ENCODE measurements around the gene CD69. TPM values are rescaled to one million over a fixed set of nuclear protein-coding genes. Genes with fewer than 3 reads are reported as not detected.

The CD69 gene
- total RNA-seq, 1 donor from 2014 or later: 3.7 TPM

DNA sequence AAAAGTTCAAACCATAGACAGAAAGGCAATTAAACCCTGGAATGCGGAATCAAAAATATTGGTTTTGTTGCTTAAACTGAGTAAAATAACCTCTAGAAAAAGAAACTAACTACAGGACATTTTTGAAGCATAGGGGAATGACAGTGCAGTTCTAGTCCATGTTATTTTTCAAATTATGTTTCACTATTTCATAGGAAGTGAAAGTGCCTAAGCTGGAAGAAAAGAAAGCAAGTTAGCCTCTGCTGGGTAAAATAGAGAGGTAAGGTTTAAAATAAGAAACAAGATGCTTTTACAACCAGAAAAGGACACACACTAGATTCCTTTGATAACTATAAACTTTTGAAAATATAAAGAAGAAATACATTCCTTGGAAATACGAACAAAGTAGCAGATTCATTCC lies 28.9 kb downstream of the CD69 start:
- Histone ChIP-seq H3K36me3 (ENCODE audit: control insufficient read depth, insufficient read depth, low read length) (no peaks in the 10 kb centered on the region), H3K4me3 (ENCODE audit: low read depth, low read length) (no peak overlapping the region), H3K27me3 (ENCODE audit: control insufficient read depth, insufficient read depth, low read length) (no peaks in the 10 kb centered on the region)
- DNase-seq (ENCODE audit: low read depth): no peak
- TF ChIP-seq, protein P1, sequence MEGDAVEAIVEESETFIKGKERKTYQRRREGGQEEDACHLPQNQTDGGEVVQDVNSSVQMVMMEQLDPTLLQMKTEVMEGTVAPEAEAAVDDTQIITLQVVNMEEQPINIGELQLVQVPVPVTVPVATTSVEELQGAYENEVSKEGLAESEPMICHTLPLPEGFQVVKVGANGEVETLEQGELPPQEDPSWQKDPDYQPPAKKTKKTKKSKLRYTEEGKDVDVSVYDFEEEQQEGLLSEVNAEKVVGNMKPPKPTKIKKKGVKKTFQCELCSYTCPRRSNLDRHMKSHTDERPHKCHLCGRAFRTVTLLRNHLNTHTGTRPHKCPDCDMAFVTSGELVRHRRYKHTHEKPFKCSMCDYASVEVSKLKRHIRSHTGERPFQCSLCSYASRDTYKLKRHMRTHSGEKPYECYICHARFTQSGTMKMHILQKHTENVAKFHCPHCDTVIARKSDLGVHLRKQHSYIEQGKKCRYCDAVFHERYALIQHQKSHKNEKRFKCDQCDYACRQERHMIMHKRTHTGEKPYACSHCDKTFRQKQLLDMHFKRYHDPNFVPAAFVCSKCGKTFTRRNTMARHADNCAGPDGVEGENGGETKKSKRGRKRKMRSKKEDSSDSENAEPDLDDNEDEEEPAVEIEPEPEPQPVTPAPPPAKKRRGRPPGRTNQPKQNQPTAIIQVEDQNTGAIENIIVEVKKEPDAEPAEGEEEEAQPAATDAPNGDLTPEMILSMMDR (IDR thresholded peaks at IDR 0.05; ENCODE audit: insufficient read depth, low read length, poor library complexity, severe bottlenecking): no peak

DNA sequence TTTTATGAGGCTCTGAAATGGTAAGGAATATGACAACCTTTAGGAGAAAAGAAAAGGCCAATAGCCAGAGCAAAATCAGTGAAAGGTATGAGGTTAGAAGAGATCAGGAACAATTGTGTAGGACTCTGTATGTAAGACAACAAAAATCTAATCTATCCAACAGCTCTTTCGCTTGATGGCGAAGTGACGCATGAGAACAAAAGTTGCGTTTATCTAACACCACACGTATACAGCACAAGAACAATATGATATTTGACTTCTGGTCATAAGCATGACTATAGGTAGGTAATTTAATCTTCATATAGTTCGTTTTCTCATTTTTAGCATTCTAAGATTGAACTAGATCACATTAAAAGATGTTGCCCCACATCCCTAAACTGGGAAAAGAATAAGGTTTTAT lies 29.3 kb downstream of the CD69 start:
- no peaks in the 10 kb centered on the region for H3K36me3 ChIP-seq (ENCODE audit: control insufficient read depth, insufficient read depth, low read length)
- no peak for DNase-seq (ENCODE audit: low read depth)
- TF ChIP-seq, protein P1 (IDR thresholded peaks at IDR 0.05; ENCODE audit: insufficient read depth, low read length, poor library complexity, severe bottlenecking): no peak
- H3K4me3 ChIP-seq (ENCODE audit: low read depth, low read length): no peak overlapping the region
- no peaks in the 10 kb centered on the region for H3K27me3 ChIP-seq (ENCODE audit: control insufficient read depth, insufficient read depth, low read length)

DNA sequence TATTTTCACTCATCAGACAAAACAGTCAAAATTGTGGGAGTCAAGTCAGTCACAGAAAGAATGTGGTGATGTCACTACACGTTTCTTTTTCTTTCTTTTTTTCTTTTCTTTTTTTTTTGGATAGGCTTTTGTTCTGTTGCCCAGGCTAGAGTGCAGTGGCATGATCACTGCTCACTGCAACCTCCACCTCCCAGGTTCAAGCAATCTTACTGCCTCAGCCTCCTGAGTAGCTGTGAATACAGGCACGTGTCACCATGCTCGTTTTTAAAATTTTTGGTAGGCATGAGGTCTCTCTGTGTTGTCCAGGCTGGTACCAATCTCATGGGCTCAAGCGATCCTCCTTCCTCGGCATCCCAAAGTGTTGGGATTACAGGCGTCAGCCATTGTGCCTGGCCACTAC lies 30.1 kb downstream of the CD69 start:
- Histone ChIP-seq H3K4me3 (ENCODE audit: low read depth, low read length) (no peak overlapping the region), H3K36me3 (ENCODE audit: control insufficient read depth, insufficient read depth, low read length) (no peaks in the 10 kb centered on the region), H3K27me3 (ENCODE audit: control insufficient read depth, insufficient read depth, low read length) (no peaks in the 10 kb centered on the region)
- TF ChIP-seq, protein P1 (IDR thresholded peaks at IDR 0.05; ENCODE audit: insufficient read depth, low read length, poor library complexity, severe bottlenecking): no peak
- no peak for DNase-seq (ENCODE audit: low read depth)

DNA sequence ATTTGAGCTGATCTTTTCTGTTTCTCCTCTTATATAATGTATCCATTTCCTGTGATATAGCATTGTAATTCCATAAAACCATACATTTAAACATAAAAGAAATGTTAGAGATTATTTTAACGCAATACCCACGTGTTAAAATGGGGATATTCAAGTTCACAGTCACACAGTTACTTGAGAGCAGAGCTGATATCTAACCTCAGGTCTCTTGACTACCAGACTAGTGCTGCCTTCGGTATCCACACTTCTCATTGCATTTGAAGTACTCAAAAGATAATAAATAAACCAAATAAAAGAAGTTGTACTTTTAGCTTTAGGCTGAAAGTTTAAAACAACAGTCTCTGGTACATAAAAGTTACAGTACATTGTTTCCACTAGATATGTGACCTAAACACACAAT lies 30.7 kb downstream of the CD69 start:
- H3K4me3 ChIP-seq (ENCODE audit: low read depth, low read length): no peak overlapping the region
- TF ChIP-seq, protein P1 (IDR thresholded peaks at IDR 0.05; ENCODE audit: insufficient read depth, low read length, poor library complexity, severe bottlenecking): no peak
- no peaks in the 10 kb centered on the region for H3K36me3 ChIP-seq (ENCODE audit: control insufficient read depth, insufficient read depth, low read length)
- DNase-seq (ENCODE audit: low read depth): no peak
- H3K27me3 ChIP-seq (ENCODE audit: control insufficient read depth, insufficient read depth, low read length): no peaks in the 10 kb centered on the region

DNA sequence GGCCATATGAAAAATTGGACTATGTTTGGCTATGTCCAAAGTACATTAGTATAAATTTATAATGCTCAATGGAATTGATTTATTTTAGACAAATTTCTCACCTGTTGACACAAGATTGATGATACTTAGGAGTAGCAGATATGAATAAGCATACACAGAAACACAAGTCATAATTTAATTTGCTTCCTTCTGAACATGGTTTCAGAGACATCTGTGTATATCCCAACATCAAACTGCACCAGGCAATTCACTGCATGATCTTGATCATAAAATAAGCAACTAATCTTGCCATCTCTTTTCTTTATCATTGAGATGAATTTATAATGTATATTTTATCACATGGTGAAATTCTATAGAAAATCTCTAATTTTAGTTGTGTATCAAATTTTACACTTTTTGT lies 31.6 kb downstream of the CD69 start:
- no peak for DNase-seq (ENCODE audit: low read depth)
- Histone ChIP-seq H3K36me3 (ENCODE audit: control insufficient read depth, insufficient read depth, low read length) (no peaks in the 10 kb centered on the region), H3K27me3 (ENCODE audit: control insufficient read depth, insufficient read depth, low read length) (no peaks in the 10 kb centered on the region), H3K4me3 (ENCODE audit: low read depth, low read length) (no peak overlapping the region)
- TF ChIP-seq, protein P1 (IDR thresholded peaks at IDR 0.05; ENCODE audit: insufficient read depth, low read length, poor library complexity, severe bottlenecking): no peak

DNA sequence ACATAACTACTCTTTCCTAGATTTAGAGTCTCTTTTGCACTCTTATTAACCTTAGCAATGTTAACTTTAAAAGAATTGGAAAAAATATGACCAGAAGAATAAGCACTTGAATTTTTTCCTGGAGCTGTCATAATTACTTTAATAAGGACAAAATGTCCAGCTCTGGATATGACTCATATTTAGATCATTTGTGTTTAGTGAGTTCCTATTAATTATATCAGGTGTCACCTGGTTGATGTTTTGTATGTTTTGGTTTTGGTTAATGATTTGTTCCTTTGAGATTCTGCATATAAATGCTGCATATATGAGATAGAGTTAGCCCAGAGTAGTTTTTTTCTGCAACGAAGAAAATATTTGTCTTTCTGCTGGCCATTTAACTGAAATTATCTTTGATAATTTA lies 32.9 kb downstream of the CD69 start:
- no peaks in the 10 kb centered on the region for H3K36me3 ChIP-seq (ENCODE audit: control insufficient read depth, insufficient read depth, low read length)
- no peak overlapping the region for H3K4me3 ChIP-seq (ENCODE audit: low read depth, low read length)
- H3K27me3 ChIP-seq (ENCODE audit: control insufficient read depth, insufficient read depth, low read length): no peaks in the 10 kb centered on the region
- TF ChIP-seq, protein P1 (IDR thresholded peaks at IDR 0.05; ENCODE audit: insufficient read depth, low read length, poor library complexity, severe bottlenecking): no peak
- DNase-seq (ENCODE audit: low read depth): no peak

Data from kidney epithelial cell (primary cell).